WTC11 (cell line): ENCODE measurements around the gene AP4S1.

Experiments
- FOXK1 ChIP-seq: sonication (generic); formaldehyde crosslinking; IDR thresholded peaks from 2 replicates; pipeline ENCODE4 v1.8.0; 2022; ENCODE audit warnings: mild to moderate bottlenecking, moderate library complexity, missing genetic modification reagents
- MAX ChIP-seq: sonication (generic); formaldehyde crosslinking; IDR thresholded peaks from 2 replicates; pipeline ENCODE4 v1.8.0; 2022; ENCODE audit warnings: mild to moderate bottlenecking, missing genetic modification reagents
- MLX ChIP-seq: sonication (generic); formaldehyde crosslinking; IDR thresholded peaks from 2 replicates; pipeline ENCODE4 v1.8.1; 2023; ENCODE audit warnings: mild to moderate bottlenecking, missing genetic modification reagents, moderate library complexity
- NFYB ChIP-seq: sonication (generic); formaldehyde crosslinking; conservative IDR thresholded peaks from 2 replicates; pipeline ENCODE4 v1.8.0; 2022; ENCODE audit warnings: low read depth, missing genetic modification reagents
- NR3C1 ChIP-seq: sonication (generic); formaldehyde crosslinking; conservative IDR thresholded peaks from 2 replicates; pipeline ENCODE4 v1.8.1; 2023; ENCODE audit warnings: low read depth, mild to moderate bottlenecking, missing genetic modification reagents
- SP1 ChIP-seq: sonication (generic); formaldehyde crosslinking; conservative IDR thresholded peaks from 2 replicates; pipeline ENCODE4 v1.8.1; 2022; ENCODE audit warnings: missing genetic modification reagents
- USF2 ChIP-seq: sonication (generic); formaldehyde crosslinking; IDR thresholded peaks from 2 replicates; pipeline ENCODE4 v1.8.1; 2023; ENCODE audit warnings: mild to moderate bottlenecking, missing genetic modification reagents, moderate library complexity
- ZNF121 ChIP-seq: sonication (generic); formaldehyde crosslinking; IDR thresholded peaks from 2 replicates; pipeline ENCODE4 v1.8.0; 2023; ENCODE audit warnings: missing genetic modification reagents
- ZNF671 ChIP-seq: fragments of 250-450 bp; sonication (Bioruptor Pico); IDR thresholded peaks from 2 replicates; pipeline ENCODE4 v1.8.0; 2021; ENCODE audit warnings: mild to moderate bottlenecking
- TF ChIP-seq, protein P1 (sequence below): fragments of 200-600 bp; IDR thresholded peaks from 2 replicates; pipeline ENCODE4 v1.8.0; 2022; ENCODE audit warnings: antibody characterized with exemption
- TF ChIP-seq, protein P2 (sequence below): sonication (generic); formaldehyde crosslinking; IDR thresholded peaks from 2 replicates; pipeline ENCODE4 v1.8.1; 2022; ENCODE audit warnings: mild to moderate bottlenecking, missing genetic modification reagents, moderate library complexity, borderline replicate concordance
- TF ChIP-seq, protein P3 (sequence below): sonication (generic); formaldehyde crosslinking; IDR thresholded peaks from 2 replicates; pipeline ENCODE4 v1.8.0; 2023; ENCODE audit warnings: mild to moderate bottlenecking, missing genetic modification reagents

- TF ChIP-seq NR3C1 (CRISPR knock-in tag), result no peak
- TF ChIP-seq MLX (CRISPR knock-in tag), result no peak
- no peak for TF ChIP-seq USF2 (CRISPR knock-in tag)
- TF ChIP-seq, protein P1, sequence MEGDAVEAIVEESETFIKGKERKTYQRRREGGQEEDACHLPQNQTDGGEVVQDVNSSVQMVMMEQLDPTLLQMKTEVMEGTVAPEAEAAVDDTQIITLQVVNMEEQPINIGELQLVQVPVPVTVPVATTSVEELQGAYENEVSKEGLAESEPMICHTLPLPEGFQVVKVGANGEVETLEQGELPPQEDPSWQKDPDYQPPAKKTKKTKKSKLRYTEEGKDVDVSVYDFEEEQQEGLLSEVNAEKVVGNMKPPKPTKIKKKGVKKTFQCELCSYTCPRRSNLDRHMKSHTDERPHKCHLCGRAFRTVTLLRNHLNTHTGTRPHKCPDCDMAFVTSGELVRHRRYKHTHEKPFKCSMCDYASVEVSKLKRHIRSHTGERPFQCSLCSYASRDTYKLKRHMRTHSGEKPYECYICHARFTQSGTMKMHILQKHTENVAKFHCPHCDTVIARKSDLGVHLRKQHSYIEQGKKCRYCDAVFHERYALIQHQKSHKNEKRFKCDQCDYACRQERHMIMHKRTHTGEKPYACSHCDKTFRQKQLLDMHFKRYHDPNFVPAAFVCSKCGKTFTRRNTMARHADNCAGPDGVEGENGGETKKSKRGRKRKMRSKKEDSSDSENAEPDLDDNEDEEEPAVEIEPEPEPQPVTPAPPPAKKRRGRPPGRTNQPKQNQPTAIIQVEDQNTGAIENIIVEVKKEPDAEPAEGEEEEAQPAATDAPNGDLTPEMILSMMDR, result no peak
- TF ChIP-seq, protein P2, sequence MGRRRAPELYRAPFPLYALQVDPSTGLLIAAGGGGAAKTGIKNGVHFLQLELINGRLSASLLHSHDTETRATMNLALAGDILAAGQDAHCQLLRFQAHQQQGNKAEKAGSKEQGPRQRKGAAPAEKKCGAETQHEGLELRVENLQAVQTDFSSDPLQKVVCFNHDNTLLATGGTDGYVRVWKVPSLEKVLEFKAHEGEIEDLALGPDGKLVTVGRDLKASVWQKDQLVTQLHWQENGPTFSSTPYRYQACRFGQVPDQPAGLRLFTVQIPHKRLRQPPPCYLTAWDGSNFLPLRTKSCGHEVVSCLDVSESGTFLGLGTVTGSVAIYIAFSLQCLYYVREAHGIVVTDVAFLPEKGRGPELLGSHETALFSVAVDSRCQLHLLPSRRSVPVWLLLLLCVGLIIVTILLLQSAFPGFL (CRISPR knock-in tag), result no peak
- TF ChIP-seq FOXK1 (CRISPR knock-in tag), result no peak
- no peak for TF ChIP-seq MAX
- TF ChIP-seq SP1 (CRISPR knock-in tag), result no peak
- no peak for TF ChIP-seq NFYB (CRISPR knock-in tag)
- no peak for TF ChIP-seq ZNF671 (CRISPR knock-in tag)
- TF ChIP-seq ZNF121 (CRISPR knock-in tag), result no peak
- TF ChIP-seq, protein P3, sequence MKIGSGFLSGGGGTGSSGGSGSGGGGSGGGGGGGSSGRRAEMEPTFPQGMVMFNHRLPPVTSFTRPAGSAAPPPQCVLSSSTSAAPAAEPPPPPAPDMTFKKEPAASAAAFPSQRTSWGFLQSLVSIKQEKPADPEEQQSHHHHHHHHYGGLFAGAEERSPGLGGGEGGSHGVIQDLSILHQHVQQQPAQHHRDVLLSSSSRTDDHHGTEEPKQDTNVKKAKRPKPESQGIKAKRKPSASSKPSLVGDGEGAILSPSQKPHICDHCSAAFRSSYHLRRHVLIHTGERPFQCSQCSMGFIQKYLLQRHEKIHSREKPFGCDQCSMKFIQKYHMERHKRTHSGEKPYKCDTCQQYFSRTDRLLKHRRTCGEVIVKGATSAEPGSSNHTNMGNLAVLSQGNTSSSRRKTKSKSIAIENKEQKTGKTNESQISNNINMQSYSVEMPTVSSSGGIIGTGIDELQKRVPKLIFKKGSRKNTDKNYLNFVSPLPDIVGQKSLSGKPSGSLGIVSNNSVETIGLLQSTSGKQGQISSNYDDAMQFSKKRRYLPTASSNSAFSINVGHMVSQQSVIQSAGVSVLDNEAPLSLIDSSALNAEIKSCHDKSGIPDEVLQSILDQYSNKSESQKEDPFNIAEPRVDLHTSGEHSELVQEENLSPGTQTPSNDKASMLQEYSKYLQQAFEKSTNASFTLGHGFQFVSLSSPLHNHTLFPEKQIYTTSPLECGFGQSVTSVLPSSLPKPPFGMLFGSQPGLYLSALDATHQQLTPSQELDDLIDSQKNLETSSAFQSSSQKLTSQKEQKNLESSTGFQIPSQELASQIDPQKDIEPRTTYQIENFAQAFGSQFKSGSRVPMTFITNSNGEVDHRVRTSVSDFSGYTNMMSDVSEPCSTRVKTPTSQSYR, result no peak
Observed at GRCh38 chr14:31045501-31046080, 20.1 kb downstream of the AP4S1 start.
